Measurements from ENCODE around the gene PPP1R2B. TPM values are rescaled to one million over a fixed set of nuclear protein-coding genes. Genes with fewer than 3 reads are reported as not detected.

PPP1R2B gene
- polyA plus RNA-seq, 2 of the 4 experiments (the other 2 are of a cell fraction) = not detected

GRCh38 chr5:156802501-156802900 is 47.6 kb upstream of the PPP1R2B start:
- CTCF ChIA-PET = interaction anchor here (1.4 kb wide), 1 partner anchor 1663 kb away, joined by 3 read pairs; no protein-coding TSS in a partner anchor
- WGBS (ENCODE audit: missing lambda C conversion rate) = 84% methylated on average over 5 of the region's 5 CpGs
- FAIRE-seq (no peak), ATAC-seq (no peak), DNase-seq (ENCODE audit: low read depth in 1 of 2, low spot score in 1 of 2) (no peak)
- H3K4me2 ChIP-seq = no peak overlapping the region
- H3K4me3 ChIP-seq = no peak overlapping the region
- H3K4me1 ChIP-seq = no peaks in the 10 kb centered on the region
- TF ChIP-seq PBX3 (IDR thresholded peaks at IDR 0.05) = no peak
- TF ChIP-seq, protein P1, sequence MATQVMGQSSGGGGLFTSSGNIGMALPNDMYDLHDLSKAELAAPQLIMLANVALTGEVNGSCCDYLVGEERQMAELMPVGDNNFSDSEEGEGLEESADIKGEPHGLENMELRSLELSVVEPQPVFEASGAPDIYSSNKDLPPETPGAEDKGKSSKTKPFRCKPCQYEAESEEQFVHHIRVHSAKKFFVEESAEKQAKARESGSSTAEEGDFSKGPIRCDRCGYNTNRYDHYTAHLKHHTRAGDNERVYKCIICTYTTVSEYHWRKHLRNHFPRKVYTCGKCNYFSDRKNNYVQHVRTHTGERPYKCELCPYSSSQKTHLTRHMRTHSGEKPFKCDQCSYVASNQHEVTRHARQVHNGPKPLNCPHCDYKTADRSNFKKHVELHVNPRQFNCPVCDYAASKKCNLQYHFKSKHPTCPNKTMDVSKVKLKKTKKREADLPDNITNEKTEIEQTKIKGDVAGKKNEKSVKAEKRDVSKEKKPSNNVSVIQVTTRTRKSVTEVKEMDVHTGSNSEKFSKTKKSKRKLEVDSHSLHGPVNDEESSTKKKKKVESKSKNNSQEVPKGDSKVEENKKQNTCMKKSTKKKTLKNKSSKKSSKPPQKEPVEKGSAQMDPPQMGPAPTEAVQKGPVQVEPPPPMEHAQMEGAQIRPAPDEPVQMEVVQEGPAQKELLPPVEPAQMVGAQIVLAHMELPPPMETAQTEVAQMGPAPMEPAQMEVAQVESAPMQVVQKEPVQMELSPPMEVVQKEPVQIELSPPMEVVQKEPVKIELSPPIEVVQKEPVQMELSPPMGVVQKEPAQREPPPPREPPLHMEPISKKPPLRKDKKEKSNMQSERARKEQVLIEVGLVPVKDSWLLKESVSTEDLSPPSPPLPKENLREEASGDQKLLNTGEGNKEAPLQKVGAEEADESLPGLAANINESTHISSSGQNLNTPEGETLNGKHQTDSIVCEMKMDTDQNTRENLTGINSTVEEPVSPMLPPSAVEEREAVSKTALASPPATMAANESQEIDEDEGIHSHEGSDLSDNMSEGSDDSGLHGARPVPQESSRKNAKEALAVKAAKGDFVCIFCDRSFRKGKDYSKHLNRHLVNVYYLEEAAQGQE (IDR thresholded peaks at IDR 0.05) = no peak
- no peak for TF ChIP-seq RAD21 (conservative IDR thresholded peaks at IDR 0.05 in 1 of 2, IDR thresholded peaks at IDR 0.05 in 1 of 2)
- no peak for TF ChIP-seq ATOH8 (CRISPR knock-in tag; IDR thresholded peaks at IDR 0.05; ENCODE audit: low read depth)
- TF ChIP-seq TP53 (CRISPR knock-in tag; IDR thresholded peaks at IDR 0.05) = no peak
- no peak for TF ChIP-seq JUN (IDR thresholded peaks at IDR 0.05)
- TF ChIP-seq, protein P2, sequence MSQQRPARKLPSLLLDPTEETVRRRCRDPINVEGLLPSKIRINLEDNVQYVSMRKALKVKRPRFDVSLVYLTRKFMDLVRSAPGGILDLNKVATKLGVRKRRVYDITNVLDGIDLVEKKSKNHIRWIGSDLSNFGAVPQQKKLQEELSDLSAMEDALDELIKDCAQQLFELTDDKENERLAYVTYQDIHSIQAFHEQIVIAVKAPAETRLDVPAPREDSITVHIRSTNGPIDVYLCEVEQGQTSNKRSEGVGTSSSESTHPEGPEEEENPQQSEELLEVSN (IDR thresholded peaks at IDR 0.05; ENCODE audit: borderline replicate concordance, low read depth) = no peak
- TF ChIP-seq HEYL (CRISPR knock-in tag; IDR thresholded peaks at IDR 0.05) = no peak
- TF ChIP-seq CEBPB (IDR thresholded peaks at IDR 0.05) = no peak
- TF ChIP-seq NR3C1 (IDR thresholded peaks at IDR 0.05) = no peak
- POLR2A ChIA-PET = no interaction called here
- H3K27ac ChIP-seq = no peak overlapping the region
- H3K9me3 ChIP-seq = no peaks in the 10 kb centered on the region

DNA sequence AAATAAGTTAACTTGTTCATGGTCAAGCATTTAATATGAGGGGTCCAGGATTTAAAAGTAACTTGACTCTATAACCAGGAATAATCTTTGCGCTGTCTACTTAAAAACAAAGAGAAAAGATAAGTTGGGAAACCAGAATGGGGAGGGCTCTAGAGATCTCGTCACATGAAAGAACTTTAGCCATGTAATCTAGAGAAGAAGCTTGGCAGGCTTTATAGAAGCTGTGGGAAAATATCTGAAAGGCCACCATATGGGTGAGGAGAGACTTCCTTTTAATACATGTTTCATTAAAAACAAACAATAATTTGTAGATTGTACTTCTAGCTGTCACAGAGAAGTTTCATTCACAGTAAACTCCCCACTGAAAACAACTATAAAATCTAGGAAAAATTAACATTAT is 46.7 kb upstream of the PPP1R2B start:
- FAIRE-seq (no peak), ATAC-seq (no peak), DNase-seq (ENCODE audit: low read depth in 1 of 2, low spot score in 1 of 2) (no peak)
- Histone ChIP-seq H3K4me3 (no peak overlapping the region), H3K9me3 (no peaks in the 10 kb centered on the region), H3K4me2 (no peak overlapping the region), H3K27ac (no peak overlapping the region), H3K4me1 (no peaks in the 10 kb centered on the region)
- WGBS (ENCODE audit: missing lambda C conversion rate) = 92% methylated on average over 2 of the region's 2 CpGs
- POLR2A ChIA-PET = no interaction called here
- CTCF ChIA-PET = no interaction called here
- TF ChIP-seq CHD2 (IDR thresholded peaks at IDR 0.05; ENCODE audit: low read length, partially characterized antibody) (no peak), TP53 (CRISPR knock-in tag; IDR thresholded peaks at IDR 0.05) (no peak), FOSL2 (IDR thresholded peaks at IDR 0.05) (no peak), FOSL2 (CRISPR knock-in tag; IDR thresholded peaks at IDR 0.05) (no peak), POLR2A (IDR thresholded peaks at IDR 0.05; ENCODE audit: low read length) (no peak), RFX5 (IDR thresholded peaks at IDR 0.05) (no peak), CBX2 (IDR thresholded peaks at IDR 0.05; ENCODE audit: borderline replicate concordance, low read depth) (no peak), EP300 (IDR thresholded peaks at IDR 0.05) (no peak), HOXB13 (CRISPR knock-in tag; IDR thresholded peaks at IDR 0.05; ENCODE audit: low read depth) (no peak), ELK1 (IDR thresholded peaks at IDR 0.05; ENCODE audit: low read depth, low read length) (no peak), ESRRA (IDR thresholded peaks at IDR 0.05; ENCODE audit: borderline replicate concordance, low read length) (no peak), JUN (IDR thresholded peaks at IDR 0.05) (no peak), KDM1A (IDR thresholded peaks at IDR 0.05; ENCODE audit: low read depth) (no peak), POLR2AphosphoS2 (conservative IDR thresholded peaks at IDR 0.05; ENCODE audit: low read length) (no peak), GATA3 (IDR thresholded peaks at IDR 0.05; ENCODE audit: borderline replicate concordance) (no peak), ZFP36 (IDR thresholded peaks at IDR 0.05; ENCODE audit: borderline replicate concordance, partially characterized antibody) (no peak)
- TF ChIP-seq, protein P3, sequence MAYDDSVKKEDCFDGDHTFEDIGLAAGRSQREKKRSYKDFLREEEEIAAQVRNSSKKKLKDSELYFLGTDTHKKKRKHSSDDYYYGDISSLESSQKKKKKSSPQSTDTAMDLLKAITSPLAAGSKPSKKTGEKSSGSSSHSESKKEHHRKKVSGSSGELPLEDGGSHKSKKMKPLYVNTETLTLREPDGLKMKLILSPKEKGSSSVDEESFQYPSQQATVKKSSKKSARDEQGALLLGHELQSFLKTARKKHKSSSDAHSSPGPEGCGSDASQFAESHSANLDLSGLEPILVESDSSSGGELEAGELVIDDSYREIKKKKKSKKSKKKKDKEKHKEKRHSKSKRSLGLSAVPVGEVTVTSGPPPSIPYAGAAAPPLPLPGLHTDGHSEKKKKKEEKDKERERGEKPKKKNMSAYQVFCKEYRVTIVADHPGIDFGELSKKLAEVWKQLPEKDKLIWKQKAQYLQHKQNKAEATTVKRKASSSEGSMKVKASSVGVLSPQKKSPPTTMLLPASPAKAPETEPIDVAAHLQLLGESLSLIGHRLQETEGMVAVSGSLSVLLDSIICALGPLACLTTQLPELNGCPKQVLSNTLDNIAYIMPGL (CRISPR knock-in tag; IDR thresholded peaks at IDR 0.05; ENCODE audit: borderline replicate concordance) = no peak
- TF ChIP-seq, protein P1 (IDR thresholded peaks at IDR 0.05) = no peak

All from A549 (cell line).